SK-N-MC (cell line): ENCODE results near the gene AKAP10.

ENCODE experiments used
- EZH2 ChIP-seq: fragments of 200-600 bp; sonication (generic); IDR thresholded peaks from one replicate; pipeline ENCODE4 v1.6.1; 2017; ENCODE audit warnings: antibody characterized with exemption
- POLR2AphosphoS5 ChIP-seq: IDR thresholded peaks from 2 replicates; pipeline ENCODE4 v1.6.1; 2012; ENCODE audit warnings: mild to moderate bottlenecking, low read depth, low read length, borderline replicate concordance

DNA sequence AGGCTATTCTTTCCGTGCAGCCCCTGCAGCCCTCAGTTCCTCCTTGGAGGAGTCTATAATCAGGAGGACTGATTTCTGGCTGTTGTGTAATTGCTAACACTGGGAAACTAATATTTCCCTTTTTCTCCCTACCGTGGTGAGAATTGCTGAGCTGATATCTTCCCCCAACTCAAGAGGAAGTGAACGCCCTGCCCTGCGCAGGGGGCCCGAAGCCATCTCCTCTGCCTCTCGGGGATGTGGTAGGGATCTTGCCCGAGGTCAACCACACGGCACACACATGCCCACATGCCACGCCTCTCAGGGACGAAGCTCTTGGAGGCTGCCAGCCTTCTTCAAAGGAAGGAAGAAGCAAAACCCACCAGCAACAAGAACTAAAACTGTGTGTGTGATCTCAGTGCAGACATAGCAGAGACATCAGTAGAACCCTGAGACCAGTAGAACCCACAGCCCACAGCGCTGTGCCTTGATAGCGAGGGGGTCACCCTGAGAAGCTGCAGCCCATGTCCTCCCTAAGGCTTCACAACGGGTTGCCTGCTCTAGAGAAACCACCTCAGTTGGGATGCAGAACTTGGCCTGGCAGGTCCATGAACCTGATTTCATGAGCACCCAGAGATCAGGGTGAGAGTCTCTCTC is 101.0 kb downstream of the AKAP10 start:
- TF ChIP-seq EZH2 (no peak), POLR2AphosphoS5 (no peak)
